Lower leg skin (tissue), 3 donors: ENCODE data around the gene PRKCE.

ENCODE experiments used
- CTCF ChIP-seq, 3 donors: fragments of 450-650 bp; IDR thresholded peaks; one replicate each; pipeline ENCODE4 v1.5.1; 2016; ENCODE audit warnings: antibody characterized with exemption in 3 of 3, mild to moderate bottlenecking in 3 of 3, moderate library complexity in 2 of 3
- POLR2A ChIP-seq, 2 donors: fragments of 450-650 bp; IDR thresholded peaks; one replicate each; pipeline ENCODE4 v1.6.1; 2016 to 2017; ENCODE audit warnings: antibody characterized with exemption in 2 of 2, mild to moderate bottlenecking in 1 of 2, moderate library complexity in 1 of 2

GRCh38 chr2:45710468-45710867 lies 59.0 kb downstream of the PRKCE start:
- no peak for TF ChIP-seq CTCF (IDR thresholded peaks at IDR 0.05)
- no peak for TF ChIP-seq POLR2A (IDR thresholded peaks at IDR 0.05)
